Activated naive CD4-positive, alpha-beta T cell treated with anti-CD3 and anti-CD28 coated beads, Interleukin-2, amount 50 U/mL, for 72 hours (primary cell): ENCODE data around the gene ZNF502. TPM values are rescaled to one million over a fixed set of nuclear protein-coding genes. Genes with fewer than 3 reads are reported as not detected.
"Not testable (repeated sequence)": the region's sequence is repeated elsewhere in the genome, so short reads cannot be mapped to it uniquely, and the experiment has no call there.

Source experiments
- ATAC-seq, 2 donors: fragments of 150-1000 bp; cut with Tn5 transposase; 2 replicates each; pipeline ENCODE4 v1.10.0; 2021; ENCODE audit warnings: mild to moderate bottlenecking in 2 of 2, moderate library complexity in 2 of 2
- DNase-seq, 2 donors: peaks; one replicate each; pipeline ENCODE4 v3.0.0; 2021 to 2022; ENCODE audit warnings: low spot score in 2 of 2
- H3K27ac Mint-ChIP-seq, 2 donors: one replicate each; pipeline ENCODE4 v1.8.0; 2022; ENCODE audit warnings: mild to moderate bottlenecking in 2 of 2, mixed read lengths in 2 of 2
- H3K36me3 Mint-ChIP-seq, 2 donors: one replicate each; pipeline ENCODE4 v1.8.0; 2022; ENCODE audit warnings: mixed read lengths in 2 of 2
- H3K9me3 Mint-ChIP-seq, 2 donors: one replicate each; pipeline ENCODE4 v1.8.0; 2022; ENCODE audit warnings: mixed read lengths in 2 of 2
- total RNA-seq, 2 donors: library from RNA; stranded (reverse); gene quantifications; one replicate each; pipeline ENCODE4 v1.2.3, GENCODE V29; 2022

ZNF502 gene
- total RNA-seq, result 1 to 10 TPM; 1.1 to 1.5 TPM

- Mint-ChIP-seq H3K36me3 (peaks cover 52 to 63% of the 10 kb centered on the region in 2 donors), H3K9me3 (peaks cover 16 to 37% of the 10 kb centered on the region in 2 donors), H3K27ac (peak within 1 kb of the TSS; percentile 74 to 89)
- peak; percentile 46 to 62 for DNase-seq
- ATAC-seq, result peak; percentile 77 to 94
Observed at GRCh38 chr3:44712455-44713075, at the start of gene ZNF502. Gene ZNF502, plus strand, starts transcription at chr3:44712660. Its CDS starts 7,602 bp downstream, at chr3:44720262.

DNA sequence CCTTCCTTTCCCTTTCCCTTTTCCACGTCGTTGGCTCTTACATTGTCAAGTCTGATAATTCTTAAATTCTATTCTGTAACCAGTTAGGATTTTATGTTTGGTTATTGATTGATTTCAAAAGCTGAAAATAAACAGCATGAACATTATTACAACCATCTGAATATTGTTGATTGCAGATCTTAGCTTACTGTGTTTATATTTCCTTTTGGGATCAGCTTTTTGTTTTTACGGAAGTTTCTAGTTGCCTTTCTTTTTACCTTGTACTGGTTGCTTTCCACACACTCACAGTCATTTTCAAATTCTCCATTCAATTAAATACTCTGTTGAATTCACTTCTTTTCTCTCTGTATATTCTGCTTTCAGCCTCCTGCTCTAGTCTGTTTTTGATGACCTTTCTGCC lies 47.3 kb upstream of the ZNF502 start:
- no peak for ATAC-seq
- Mint-ChIP-seq H3K9me3 (peaks cover 30 to 35% of the 10 kb centered on the region in 2 donors), H3K36me3 (peaks cover 47 to 52% of the 10 kb centered on the region in 2 donors)

GRCh38 chr3:44666346-44666745 lies 46.1 kb upstream of the ZNF502 start:
- peaks cover 23 to 29% of the 10 kb centered on the region in 2 donors for H3K9me3 Mint-ChIP-seq
- H3K27ac Mint-ChIP-seq, result no peak overlapping the region
- peaks cover 40% of the 10 kb centered on the region in 2 donors for H3K36me3 Mint-ChIP-seq
- ATAC-seq (no peak), DNase-seq (no peak)

More for the DNA sequence above, 47.3 kb upstream of the ZNF502 start:
- no peak overlapping the region for H3K27ac Mint-ChIP-seq
- DNase-seq, result no peak

DNA sequence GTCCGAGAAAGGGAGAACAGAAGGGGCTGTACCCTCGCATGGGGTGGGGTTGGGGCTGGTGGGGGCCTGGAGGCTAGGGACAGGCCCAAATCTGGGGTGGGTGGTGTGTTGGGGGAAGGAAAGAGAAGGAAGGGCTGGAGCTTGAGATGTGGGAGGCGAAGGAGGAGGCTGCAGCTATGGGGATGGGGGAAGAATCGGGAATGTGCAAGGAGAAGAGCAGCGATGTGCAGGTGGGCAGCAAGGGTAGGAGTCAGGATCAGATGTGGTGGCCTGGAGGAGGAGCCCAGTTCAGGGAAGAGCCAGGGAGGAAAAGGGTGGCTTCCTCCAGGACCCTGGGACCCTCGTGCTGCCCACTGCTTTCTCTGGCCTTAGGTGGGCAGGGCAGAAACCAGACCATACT lies 42.7 kb upstream of the ZNF502 start:
- peaks cover 32% of the 10 kb centered on the region in 2 donors for H3K9me3 Mint-ChIP-seq
- ATAC-seq (no peak), DNase-seq (no peak)
- peaks cover 31 to 41% of the 10 kb centered on the region in 2 donors for H3K36me3 Mint-ChIP-seq
- H3K27ac Mint-ChIP-seq, result no peak overlapping the region

GRCh38 chr3:44673466-44673865 lies 39.0 kb upstream of the ZNF502 start:
- not testable (repeated sequence) for ATAC-seq, H3K27ac Mint-ChIP-seq, DNase-seq
- Mint-ChIP-seq H3K9me3 (peaks cover 15 to 31% of the 10 kb centered on the region in 2 donors), H3K36me3 (peaks cover 16 to 36% of the 10 kb centered on the region in 2 donors)

- H3K36me3 Mint-ChIP-seq, result peaks cover 16 to 36% of the 10 kb centered on the region in 2 donors
- DNase-seq (no peak), ATAC-seq (no peak)
- H3K9me3 Mint-ChIP-seq, result peaks cover 15 to 31% of the 10 kb centered on the region in 2 donors
- H3K27ac Mint-ChIP-seq, result no peak overlapping the region
Observed at GRCh38 chr3:44674211-44674610, 38.2 kb upstream of the ZNF502 start.

GRCh38 chr3:44678480-44679116 lies 33.9 kb upstream of the ZNF502 start:
- no peak overlapping the region for H3K27ac Mint-ChIP-seq
- no peak for ATAC-seq
- DNase-seq, result no peak
- H3K36me3 Mint-ChIP-seq, result peaks cover 30 to 42% of the 10 kb centered on the region in 2 donors
- peaks cover 24 to 41% of the 10 kb centered on the region in 2 donors for H3K9me3 Mint-ChIP-seq

GRCh38 chr3:44680921-44681455 lies 31.5 kb upstream of the ZNF502 start:
- H3K27ac Mint-ChIP-seq, result no peak overlapping the region
- peaks cover 32 to 44% of the 10 kb centered on the region in 2 donors for H3K9me3 Mint-ChIP-seq
- no peak for ATAC-seq
- DNase-seq, result no peak
- H3K36me3 Mint-ChIP-seq, result peaks cover 42 to 54% of the 10 kb centered on the region in 2 donors

DNA sequence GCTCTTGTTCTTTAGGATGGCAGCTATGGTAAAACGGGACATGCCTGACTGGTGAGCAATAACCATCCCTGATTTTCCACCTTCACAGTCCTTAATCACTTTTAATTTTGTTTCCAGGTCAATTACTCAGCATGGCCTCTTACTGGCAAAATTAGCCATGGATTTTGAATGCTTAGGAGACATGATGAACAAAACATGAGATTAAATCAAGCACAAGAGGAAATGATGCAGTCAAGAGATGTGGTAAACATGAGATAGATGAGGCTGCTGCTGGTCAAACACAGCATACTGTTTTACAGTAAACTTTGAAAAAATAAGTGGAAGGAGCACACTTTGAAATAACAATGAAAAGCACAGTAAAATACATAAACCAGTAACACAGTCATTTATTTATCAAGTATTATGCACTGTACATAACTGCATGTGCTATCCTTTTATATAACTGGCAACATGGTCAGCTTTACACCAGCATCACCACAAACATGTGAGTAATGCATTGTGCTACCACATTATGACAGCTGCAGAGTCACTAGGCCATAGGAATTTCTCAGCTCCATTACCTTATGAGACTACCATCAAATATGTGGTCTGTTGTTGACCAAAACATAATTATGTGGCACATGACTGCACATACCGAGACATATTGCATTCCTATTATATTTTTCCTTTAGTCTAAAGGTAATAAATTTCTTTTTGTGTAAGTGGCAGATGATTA lies 30.1 kb upstream of the ZNF502 start:
- ATAC-seq (no peak), DNase-seq (no peak)
- peaks cover 53 to 55% of the 10 kb centered on the region in 2 donors for H3K36me3 Mint-ChIP-seq
- peaks cover 40 to 55% of the 10 kb centered on the region in 2 donors for H3K9me3 Mint-ChIP-seq
- H3K27ac Mint-ChIP-seq, result no peak overlapping the region

GRCh38 chr3:44685128-44685800 lies 27.2 kb upstream of the ZNF502 start:
- peaks cover 66 to 68% of the 10 kb centered on the region in 2 donors for H3K36me3 Mint-ChIP-seq
- peaks cover 46 to 62% of the 10 kb centered on the region in 2 donors for H3K9me3 Mint-ChIP-seq
- ATAC-seq (peak; percentile 76 to 83), DNase-seq (peak; percentile 52 to 57)
- H3K27ac Mint-ChIP-seq, result peak overlapping the region; percentile 38 to 54

GRCh38 chr3:44687898-44688297 lies 24.6 kb upstream of the ZNF502 start:
- H3K27ac Mint-ChIP-seq, result no peak overlapping the region
- ATAC-seq (no peak), DNase-seq (no peak)
- peaks cover 63 to 67% of the 10 kb centered on the region in 2 donors for H3K36me3 Mint-ChIP-seq
- peaks cover 44 to 57% of the 10 kb centered on the region in 2 donors for H3K9me3 Mint-ChIP-seq

DNA sequence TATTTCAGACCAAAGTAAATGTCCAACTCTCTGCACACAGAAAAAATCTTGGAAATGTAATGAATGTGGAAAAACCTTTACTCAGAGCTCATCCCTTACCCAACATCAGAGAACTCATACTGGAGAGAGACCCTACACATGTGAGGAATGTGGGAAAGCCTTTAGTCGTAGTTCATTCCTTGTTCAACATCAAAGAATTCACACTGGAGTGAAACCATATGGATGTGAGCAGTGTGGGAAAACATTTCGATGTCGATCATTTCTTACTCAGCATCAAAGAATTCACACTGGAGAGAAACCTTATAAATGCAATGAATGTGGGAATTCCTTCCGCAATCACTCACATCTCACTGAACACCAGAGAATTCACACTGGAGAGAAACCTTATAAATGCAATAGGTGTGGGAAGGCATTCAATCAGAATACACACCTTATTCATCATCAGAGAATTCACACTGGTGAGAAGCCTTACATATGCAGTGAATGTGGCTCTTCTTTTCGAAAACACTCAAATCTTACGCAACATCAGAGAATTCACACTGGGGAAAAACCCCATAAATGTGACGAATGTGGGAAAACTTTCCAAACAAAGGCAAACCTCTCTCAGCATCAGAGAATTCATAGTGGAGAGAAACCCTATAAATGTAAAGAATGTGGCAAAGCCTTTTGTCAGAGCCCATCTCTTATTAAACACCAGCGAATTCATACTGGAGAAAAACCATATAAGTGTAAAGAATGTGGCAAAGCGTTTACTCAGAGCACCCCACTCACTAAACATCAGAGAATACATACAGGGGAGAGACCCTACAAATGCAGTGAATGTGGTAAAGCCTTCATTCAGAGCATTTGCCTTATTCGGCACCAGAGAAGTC lies 9.0 kb downstream of the ZNF502 start:
- Mint-ChIP-seq H3K9me3 (peaks cover 56 to 63% of the 10 kb centered on the region in 2 donors), H3K27ac (no peak overlapping the region), H3K36me3 (peaks cover 73 to 82% of the 10 kb centered on the region in 2 donors)
- ATAC-seq (no peak), DNase-seq (no peak)

DNA sequence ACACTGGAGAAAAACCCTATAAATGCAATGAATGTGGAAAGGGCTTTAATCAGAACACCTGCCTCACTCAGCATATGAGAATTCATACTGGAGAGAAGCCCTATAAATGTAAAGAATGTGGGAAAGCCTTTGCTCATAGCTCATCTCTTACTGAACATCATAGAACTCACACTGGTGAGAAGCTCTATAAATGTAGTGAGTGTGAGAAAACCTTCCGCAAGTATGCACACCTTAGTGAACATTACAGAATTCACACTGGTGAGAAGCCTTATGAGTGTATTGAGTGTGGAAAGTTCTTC lies 9.6 kb downstream of the ZNF502 start:
- peaks cover 67 to 78% of the 10 kb centered on the region in 2 donors for H3K36me3 Mint-ChIP-seq
- peaks cover 56 to 58% of the 10 kb centered on the region in 2 donors for H3K9me3 Mint-ChIP-seq

GRCh38 chr3:44729384-44729910 lies 17.0 kb downstream of the ZNF502 start, which contains the start of gene ZNF501:
Gene ZNF501, plus strand, starts transcription at chr3:44729635. Its CDS starts 4,787 bp downstream, at chr3:44734422.
- peak; percentile 99 for ATAC-seq
- peaks cover 53 to 57% of the 10 kb centered on the region in 2 donors for H3K9me3 Mint-ChIP-seq
- DNase-seq, result peak; percentile 74 to 81
- peaks cover 61 to 81% of the 10 kb centered on the region in 2 donors for H3K36me3 Mint-ChIP-seq
- H3K27ac Mint-ChIP-seq, result peak within 1 kb of the TSS; percentile 82 to 86

More for the DNA sequence above, 9.6 kb downstream of the ZNF502 start:
- ATAC-seq (no peak), DNase-seq (no peak)
- H3K27ac Mint-ChIP-seq, result no peak overlapping the region

DNA sequence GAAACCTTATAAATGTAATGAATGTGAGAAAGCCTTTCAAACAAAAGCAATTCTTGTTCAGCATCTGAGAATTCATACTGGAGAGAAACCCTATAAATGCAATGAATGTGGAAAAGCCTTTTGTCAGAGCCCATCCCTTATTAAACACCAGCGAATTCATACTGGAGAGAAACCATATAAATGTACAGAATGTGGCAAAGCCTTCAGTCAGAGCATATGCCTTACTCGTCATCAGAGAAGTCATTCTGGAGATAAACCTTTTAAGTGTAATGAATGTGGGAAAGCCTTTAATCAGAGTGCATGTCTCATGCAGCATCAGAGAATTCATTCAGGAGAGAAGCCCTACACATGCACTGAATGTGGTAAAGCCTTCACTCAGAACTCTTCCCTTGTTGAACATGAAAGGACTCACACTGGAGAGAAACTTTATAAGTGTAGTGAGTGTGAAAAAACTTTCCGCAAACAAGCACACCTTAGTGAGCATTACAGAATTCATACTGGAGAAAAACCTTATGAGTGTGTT lies 22.2 kb downstream of the ZNF502 start:
- H3K36me3 Mint-ChIP-seq, result peaks cover 62 to 85% of the 10 kb centered on the region in 2 donors
- ATAC-seq (no peak), DNase-seq (no peak)
- H3K27ac Mint-ChIP-seq, result no peak overlapping the region
- H3K9me3 Mint-ChIP-seq, result peaks cover 54 to 55% of the 10 kb centered on the region in 2 donors
